GM12878 (cell line): ENCODE measurements around the gene C3orf22. TPM values are rescaled to one million over a fixed set of nuclear protein-coding genes. Genes with fewer than 3 reads are reported as not detected.

Experiments used
- ATAC-seq: fragments of 200-7000 bp; cut with Tn5 transposase; 3 replicates; pipeline ENCODE4 v1.9.1; 2020; ENCODE audit warnings: mild to moderate bottlenecking, moderate library complexity
- BruUV-seq: library from RNA; stranded (reverse); fragments of 400-500 nt; replicated peaks from 2 replicates; lab custom pipeline; 2021; lab: Mats Ljungman, UMichigan
- CTCF ChIA-PET: fragments of 300-600 bp; sonication (Branson Sonifier 250); formaldehyde crosslinking; extraction: SDS; loops from one replicate; lab custom pipeline; 2021; ENCODE audit warnings: inconsistent platforms; lab: Yijun Ruan, JAX
- POLR2A ChIA-PET: fragments of 350-600 bp; formaldehyde crosslinking; extraction: SDS; loops from one replicate; lab custom pipeline; 2021; ENCODE audit warnings: inconsistent platforms; lab: Charles Lee
- RAD21 ChIA-PET: fragments of 300-600 bp; sonication (Branson Sonifier 250); formaldehyde crosslinking; loops from one replicate; lab custom pipeline; 2023; ENCODE audit warnings: antibody characterized with exemption; ENCODE audit not compliant: unreplicated experiment; lab: Charles Lee
- SMC1A ChIA-PET: fragments of 300-600 bp; sonication (Branson Sonifier 250); formaldehyde crosslinking; loops from one replicate; lab custom pipeline; 2023; ENCODE audit not compliant: unreplicated experiment, uncharacterized antibody; lab: Charles Lee
- DNase-seq: peaks from one replicate; pipeline ENCODE4 v3.0.0-alpha.2; 2011; ENCODE audit warnings: low read depth, low spot score
- FAIRE-seq: peaks from 3 replicates; lab custom pipeline; 2011; peaks lifted over from hg19 to GRCh38; lab: Jason Lieb, UNC
- H2AFZ ChIP-seq: 2 replicates; pipeline ENCODE4 v1.6.0; 2011; ENCODE audit warnings: low read depth, low read length, control low read depth; ENCODE audit not compliant: control insufficient read depth
- H3K27ac ChIP-seq: 2 replicates; pipeline ENCODE4 v1.5.1; 2011; ENCODE audit warnings: control low read depth; ENCODE audit not compliant: control insufficient read depth, insufficient read depth
- H3K27me3 ChIP-seq, 2 experiments: replicated peaks in 1 of 2; 2 replicates each; pipeline versions ENCODE4 v1.6.0 to v1.6.1; 2011; ENCODE audit warnings: low read length in 1 of 2; ENCODE audit not compliant: control insufficient read depth in 2 of 2, insufficient read depth in 2 of 2
- H3K36me3 ChIP-seq, 2 experiments: 2 replicates each; pipeline ENCODE4 v1.5.1; 2011; ENCODE audit warnings: low read length in 1 of 2; ENCODE audit not compliant: control insufficient read depth in 2 of 2, insufficient read depth in 2 of 2
- H3K4me1 ChIP-seq: 2 replicates; pipeline ENCODE4 v1.6.1; 2011; ENCODE audit warnings: mild to moderate bottlenecking, low read length, moderate library complexity, mixed read lengths; ENCODE audit not compliant: control insufficient read depth, insufficient read depth
- H3K4me2 ChIP-seq: 2 replicates; pipeline ENCODE4 v1.6.0; 2011; ENCODE audit warnings: control low read depth; ENCODE audit not compliant: control insufficient read depth, insufficient read depth
- H3K4me3 ChIP-seq: fragments of 200-600 bp; sonication (generic); 2 replicates; pipeline ENCODE4 v1.5.1; 2016
- H3K79me2 ChIP-seq: 2 replicates; pipeline ENCODE4 v1.6.0; 2011; ENCODE audit warnings: low read length; ENCODE audit not compliant: control insufficient read depth, insufficient read depth
- H3K9ac ChIP-seq: 2 replicates; pipeline ENCODE4 v1.8.0; 2011; ENCODE audit warnings: low read length, control low read depth, mixed read lengths; ENCODE audit not compliant: control insufficient read depth, insufficient read depth
- H3K9me3 ChIP-seq: replicated peaks from 3 replicates; pipeline ENCODE4 v1.5.1; 2011; ENCODE audit warnings: mild to moderate bottlenecking, low read length; ENCODE audit not compliant: control insufficient read depth, insufficient read depth
- H4K20me1 ChIP-seq: 2 replicates; pipeline ENCODE4 v1.6.0; 2011; ENCODE audit not compliant: control insufficient read depth, insufficient read depth
- BCL3 ChIP-seq: IDR thresholded peaks from 2 replicates; pipeline ENCODE4 v1.6.1; 2011; ENCODE audit warnings: borderline replicate concordance, low read depth, mild to moderate bottlenecking, moderate library complexity, low read length; ENCODE audit not compliant: insufficient read depth, poor library complexity, severe bottlenecking
- DPF2 ChIP-seq: fragments of 450-650 bp; IDR thresholded peaks from 2 replicates; pipeline ENCODE4 v1.6.1; 2017; ENCODE audit warnings: mild to moderate bottlenecking
- IKZF2 ChIP-seq, 2 experiments: fragments of 450-650 bp; IDR thresholded peaks; 2 replicates each; pipeline ENCODE4 v1.6.1; 2017; ENCODE audit warnings: mild to moderate bottlenecking in 2 of 2, moderate library complexity in 2 of 2
- POLR2A ChIP-seq: IDR thresholded peaks from 2 replicates; pipeline ENCODE4 v1.6.1; 2011; ENCODE audit warnings: low read depth, mild to moderate bottlenecking, low read length
- POU2F2 ChIP-seq: IDR thresholded peaks from 3 replicates; pipeline ENCODE4 v1.6.1; 2011; ENCODE audit warnings: low read depth, mild to moderate bottlenecking, low read length, borderline replicate concordance
- SPI1 ChIP-seq: IDR thresholded peaks from 2 replicates; pipeline ENCODE4 v1.6.1; 2011; ENCODE audit warnings: low read depth, mild to moderate bottlenecking, low read length, moderate library complexity, borderline replicate concordance; ENCODE audit not compliant: insufficient read depth
- SUZ12 ChIP-seq: fragments of 200-600 bp; sonication (generic); IDR thresholded peaks from one replicate; pipeline ENCODE4 v1.6.1; 2018; ENCODE audit warnings: antibody characterized with exemption, mild to moderate bottlenecking; ENCODE audit not compliant: unreplicated experiment
- TARDBP ChIP-seq: IDR thresholded peaks from 2 replicates; pipeline ENCODE4 v1.6.1; 2016; ENCODE audit warnings: borderline replicate concordance
- WGBS: methylation state at CpG from one replicate; pipeline ENCODE4 v1.1.6; 2016; ENCODE audit warnings: low lambda C conversion rate; ENCODE audit not compliant: insufficient replicate concordance, insufficient coverage; ENCODE audit errors: missing lambda C conversion rate; 5-methylcytosine and 5-hydroxymethylcytosine counted together
- in situ Hi-C: fragments of 300-500 bp; cut with MboI; formaldehyde crosslinking; loops from 9 replicates; pipeline ENCODE4 v1.14.3; 2018; ENCODE audit warnings: mixed read lengths
- intact Hi-C: fragments of 100-400 bp; cut with micrococcal nuclease; formaldehyde crosslinking; loops from one replicate; pipeline ENCODE4 v1.14.2; 2022; ENCODE audit not compliant: unreplicated experiment
- polyA plus RNA-seq, 11 experiments: library from polyadenylated mRNA; depleted of rRNA in 4 of 11; unstranded in 6 of 11; stranded (reverse) in 5 of 11; fragments of >200 nt; fragmentation: Nextera tagmentation in 4 of 11; fragmentation: Illumina TruSeq in 1 of 11; extraction: Ambion mirVana in 4 of 11; extraction: Trizol in 1 of 11; gene quantifications; 1 replicate in 1 of 11; 2 replicates in 10 of 11; pipeline versions ENCODE4 v1.2.1 to v1.2.3, GENCODE V29; 2011 to 2016; ENCODE audit warnings: inconsistent platforms in 2 of 11, missing spikeins in 2 of 11, low read depth in 1 of 11
- total RNA-seq, 4 experiments: library from RNA; depleted of rRNA in 3 of 4; stranded (reverse); fragments of >200 nt in 3 of 4; fragmentation: Illumina TruSeq in 1 of 4; extraction: Trizol in 1 of 4; gene quantifications; 2 replicates each; pipeline versions ENCODE4 v1.2.1 to v1.2.3, GENCODE V29; 2013 to 2021
- TF ChIP-seq, protein P1 (sequence below): fragments of 450-650 bp; IDR thresholded peaks from 2 replicates; pipeline ENCODE4 v1.6.1; 2014; ENCODE audit warnings: mild to moderate bottlenecking

The C3orf22 gene
- total and polyA plus RNA-seq, 10 of the 15 experiments (the other 5 are each of a cell fraction or from before 2014, with no cell fraction given) = not detected

DNA sequence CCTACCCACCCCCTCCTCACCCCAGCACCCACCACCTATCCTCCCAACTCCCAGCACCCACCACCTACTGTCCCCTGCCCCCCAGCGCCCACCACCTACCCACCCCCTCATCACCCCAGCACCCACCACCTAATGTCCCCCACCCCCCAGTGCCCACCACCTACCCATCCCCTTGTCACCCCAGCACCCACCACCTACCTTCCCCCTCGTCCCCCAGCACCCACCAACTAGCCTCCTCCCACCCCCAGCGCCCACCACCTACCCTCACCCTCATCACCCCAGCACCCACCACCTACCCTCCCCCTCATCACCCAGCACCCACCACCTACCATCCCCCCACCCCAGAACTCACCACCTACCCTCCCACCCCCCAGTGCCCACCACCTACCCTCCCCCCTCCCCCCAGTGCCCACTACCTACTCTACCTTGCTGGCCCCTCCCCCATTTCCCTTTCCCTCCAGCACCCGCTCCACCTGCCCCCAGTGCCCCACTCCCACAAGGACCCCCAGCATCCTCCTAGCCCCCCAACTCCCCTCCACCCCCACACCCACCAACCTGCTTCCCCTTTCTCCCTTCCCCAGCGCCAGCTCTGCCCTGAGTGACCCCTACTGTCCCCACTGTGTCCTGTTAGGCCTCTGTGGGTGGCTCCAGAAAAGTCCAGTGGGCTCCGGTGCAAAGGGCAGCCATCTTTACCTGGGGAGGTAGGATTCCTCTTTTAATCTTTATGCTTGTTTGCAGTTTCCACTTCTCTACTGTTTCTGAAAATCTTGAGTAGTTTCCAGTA is 42.4 kb downstream of the C3orf22 start:
- no peaks in the 10 kb centered on the region for H3K36me3 ChIP-seq
- TF ChIP-seq SPI1 (no peak), POLR2A (no peak), BCL3 (no peak), POU2F2 (no peak), DPF2 (no peak), TARDBP (no peak), SUZ12 (no peak), IKZF2 (IDR thresholded peaks at IDR 0.05) (no peak)
- TF ChIP-seq, protein P1, sequence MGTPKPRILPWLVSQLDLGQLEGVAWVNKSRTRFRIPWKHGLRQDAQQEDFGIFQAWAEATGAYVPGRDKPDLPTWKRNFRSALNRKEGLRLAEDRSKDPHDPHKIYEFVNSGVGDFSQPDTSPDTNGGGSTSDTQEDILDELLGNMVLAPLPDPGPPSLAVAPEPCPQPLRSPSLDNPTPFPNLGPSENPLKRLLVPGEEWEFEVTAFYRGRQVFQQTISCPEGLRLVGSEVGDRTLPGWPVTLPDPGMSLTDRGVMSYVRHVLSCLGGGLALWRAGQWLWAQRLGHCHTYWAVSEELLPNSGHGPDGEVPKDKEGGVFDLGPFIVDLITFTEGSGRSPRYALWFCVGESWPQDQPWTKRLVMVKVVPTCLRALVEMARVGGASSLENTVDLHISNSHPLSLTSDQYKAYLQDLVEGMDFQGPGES = no peak
- WGBS = 8% methylated on average over 1 of the region's 6 CpGs
- no peaks in the 10 kb centered on the region for H3K9me3 ChIP-seq
- no peak overlapping the region for H2AFZ ChIP-seq
- CTCF ChIA-PET = no interaction called here
- no peak for DNase-seq
- H3K4me1 ChIP-seq = no peaks in the 10 kb centered on the region
- RAD21 ChIA-PET = no interaction called here
- H4K20me1 ChIP-seq = no peaks in the 10 kb centered on the region; the same call in 1 of the 2 replicates
- no TSS peak for BruUV-seq
- no peak overlapping the region for H3K4me3 ChIP-seq
- no peak for ATAC-seq
- H3K4me2 ChIP-seq = no peak overlapping the region
- no peak overlapping the region for H3K27ac ChIP-seq
- in situ Hi-C loops (no loop called here), intact Hi-C loops (no loop called here)
- SMC1A ChIA-PET = no interaction called here
- no peak overlapping the region for H3K9ac ChIP-seq
- H3K27me3 ChIP-seq = no peaks in the 10 kb centered on the region; a peak in 1 of 4 replicates
- POLR2A ChIA-PET = interaction anchor here (0.5 kb wide), 1 partner anchor 41 kb away, joined by 3 read pairs; the partner anchor contains the start of gene ZXDC
- FAIRE-seq = no peak
- H3K79me2 ChIP-seq = no peaks in the 10 kb centered on the region
